Naive B cell (primary cell): ENCODE data around the gene PSMD3. TPM values are rescaled to one million over a fixed set of nuclear protein-coding genes. Genes with fewer than 3 reads are reported as not detected.
"Not testable (repeated sequence)": the region's sequence is repeated elsewhere in the genome, so short reads cannot be mapped to it uniquely, and the experiment has no call there.

Experiments
- ATAC-seq, 2 donors: fragments of 150-1000 bp; cut with Tn5 transposase; 2 replicates each; pipeline ENCODE4 v1.10.0; 2021; ENCODE audit warnings: low read depth in 2 of 2, mild to moderate bottlenecking in 2 of 2, moderate library complexity in 2 of 2
- DNase-seq: peaks from one replicate; pipeline ENCODE4 v3.0.0; 2022
- H3K27ac Mint-ChIP-seq, 6 donors: one replicate each; pipeline ENCODE4 v1.8.0; 2020 to 2022; ENCODE audit warnings: mild to moderate bottlenecking in 6 of 6, mixed read lengths in 6 of 6, moderate library complexity in 5 of 6, inconsistent platforms in 2 of 6
- H3K27me3 Mint-ChIP-seq, 3 donors: one replicate each; pipeline ENCODE4 v1.8.0; 2021 to 2022; ENCODE audit warnings: mixed read lengths in 3 of 3, mild to moderate bottlenecking in 1 of 3
- H3K36me3 Mint-ChIP-seq, 2 donors: one replicate each; pipeline ENCODE4 v1.8.0; 2020 to 2022; ENCODE audit warnings: mixed read lengths in 2 of 2, inconsistent platforms in 1 of 2, mild to moderate bottlenecking in 1 of 2
- H3K4me1 Mint-ChIP-seq, 3 donors: one replicate each; pipeline ENCODE4 v1.8.0; 2020 to 2022; ENCODE audit warnings: mixed read lengths in 3 of 3, inconsistent platforms in 1 of 3, mild to moderate bottlenecking in 1 of 3, moderate library complexity in 1 of 3
- H3K4me3 Mint-ChIP-seq, 8 donors: one replicate each; pipeline ENCODE4 v1.8.0; 2020 to 2022; ENCODE audit warnings: mild to moderate bottlenecking in 8 of 8, mixed read lengths in 8 of 8, moderate library complexity in 8 of 8, inconsistent platforms in 2 of 8
- H3K9me3 Mint-ChIP-seq, 7 donors: one replicate each; pipeline ENCODE4 v1.8.0; 2020 to 2022; ENCODE audit warnings: mixed read lengths in 7 of 7, mild to moderate bottlenecking in 5 of 7, inconsistent platforms in 2 of 7, moderate library complexity in 1 of 7
- polyA plus RNA-seq, 6 donors: library from polyadenylated mRNA; unstranded; fragments of 300-500 nt; fragmentation: Illumina TruSeq; gene quantifications; one replicate each; pipeline ENCODE4 v1.2.3, GENCODE V29; 2021; ENCODE audit warnings: low read depth in 6 of 6

PSMD3 gene
- polyA plus RNA-seq: 10 to 100 TPM; 48.1 to 62.4 (median 52.3) TPM

GRCh38 chr17:39980351-39981206, at the start of gene PSMD3:
PSMD3 (plus strand) TSS chr17:39980807; CDS start chr17:39980971, 164 bp downstream.
- Mint-ChIP-seq H3K9me3 (no peaks in the 10 kb centered on the region), H3K27ac (peak within 1 kb of the TSS; percentile 95 to 99 (median 98)), H3K36me3 (peaks cover under 1 to 3% of the 10 kb centered on the region in 2 donors), H3K4me3 (peak within 1 kb of the TSS; percentile 94 to 98 (median 96)), H3K4me1 (peaks cover 31 to 37% (median 33%) of the 10 kb centered on the region in 3 donors), H3K27me3 (peaks cover 0 to 3% (median 0%) of the 10 kb centered on the region in 3 donors)
- ATAC-seq (peak; percentile 88), DNase-seq (peak; percentile 99)

GRCh38 chr17:39933912-39934311, 46.7 kb upstream of the PSMD3 start:
- peak overlapping the region in 1 of 8 donors; percentile 31 for H3K4me3 Mint-ChIP-seq
- H3K36me3 Mint-ChIP-seq: no peaks in the 10 kb centered on the region
- no peaks in the 10 kb centered on the region for H3K9me3 Mint-ChIP-seq
- peak overlapping the region in 2 of 6 donors; percentile 61 to 70 for H3K27ac Mint-ChIP-seq
- DNase-seq (no peak), ATAC-seq (no peak)
- no peaks in the 10 kb centered on the region for H3K27me3 Mint-ChIP-seq
- H3K4me1 Mint-ChIP-seq: peaks cover 3 to 28% (median 24%) of the 10 kb centered on the region in 3 donors

DNA sequence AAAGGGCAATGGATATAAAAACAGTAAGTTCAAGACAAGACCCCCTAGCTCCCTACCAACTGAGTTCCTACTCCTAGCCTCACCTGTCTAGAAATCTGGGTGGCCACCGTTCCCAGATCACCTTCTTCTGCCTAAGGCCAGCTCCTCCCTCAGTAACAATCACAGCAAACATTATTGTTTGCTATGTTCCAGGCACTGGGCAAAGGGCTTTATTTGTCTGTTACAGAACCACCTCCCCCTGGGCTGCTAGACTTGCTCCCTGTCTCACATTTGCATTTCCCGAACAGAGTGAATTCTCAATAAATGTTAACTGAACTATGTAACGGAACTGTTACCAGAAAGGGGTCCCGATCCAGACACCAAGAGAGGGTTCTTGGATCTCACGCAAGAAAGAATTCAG, 46.3 kb upstream of the PSMD3 start:
- Mint-ChIP-seq H3K4me1 (peaks cover 7 to 33% (median 28%) of the 10 kb centered on the region in 3 donors), H3K36me3 (no peaks in the 10 kb centered on the region), H3K4me3 (peak overlapping the region in 1 of 8 donors; percentile 31), H3K9me3 (no peaks in the 10 kb centered on the region), H3K27ac (peak overlapping the region in 1 of 6 donors; percentile 70), H3K27me3 (no peaks in the 10 kb centered on the region)
- ATAC-seq: no peak
- DNase-seq: no peak

- ATAC-seq (no peak), DNase-seq (no peak)
- peaks cover 15 to 43% (median 36%) of the 10 kb centered on the region in 3 donors for H3K4me1 Mint-ChIP-seq
- H3K27me3 Mint-ChIP-seq: no peaks in the 10 kb centered on the region
- H3K27ac Mint-ChIP-seq: peak overlapping the region in 1 of 6 donors; percentile 47
- H3K9me3 Mint-ChIP-seq: no peaks in the 10 kb centered on the region
- no peak overlapping the region for H3K4me3 Mint-ChIP-seq
- H3K36me3 Mint-ChIP-seq: no peaks in the 10 kb centered on the region
These were observed 44.7 kb upstream of the PSMD3 start for GRCh38 chr17:39935909-39936308.

DNA sequence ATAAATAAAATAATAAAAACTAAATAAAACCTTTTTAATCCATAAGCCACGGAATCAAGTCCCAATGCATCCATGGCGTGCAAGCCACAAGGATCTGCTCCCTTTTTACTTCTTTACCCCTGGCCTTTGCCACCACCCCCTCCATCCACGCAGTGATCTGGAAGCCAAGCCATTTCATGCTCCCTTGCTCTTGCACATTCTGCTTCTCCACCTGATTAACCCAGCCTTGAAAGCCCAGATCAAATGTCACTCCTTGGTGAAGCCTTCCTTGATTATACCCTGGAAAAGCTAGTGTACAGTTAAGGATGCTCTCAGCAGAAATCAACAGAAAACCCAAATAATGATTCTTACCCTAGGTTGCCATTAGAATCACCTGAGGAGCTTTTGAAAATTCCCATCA, 43.2 kb upstream of the PSMD3 start:
- Mint-ChIP-seq H3K4me1 (peaks cover 23 to 48% (median 40%) of the 10 kb centered on the region in 3 donors), H3K4me3 (no peak overlapping the region), H3K36me3 (no peaks in the 10 kb centered on the region), H3K9me3 (no peaks in the 10 kb centered on the region), H3K27ac (peak overlapping the region in 1 of 6 donors; percentile 65), H3K27me3 (no peaks in the 10 kb centered on the region)
- ATAC-seq (no peak), DNase-seq (no peak)

GRCh38 chr17:39938140-39938869, 42.3 kb upstream of the PSMD3 start:
- no peak for DNase-seq
- peak; percentile 63 to 64 for ATAC-seq
- H3K27ac Mint-ChIP-seq: peak overlapping the region in 3 of 6 donors; percentile 56 to 82 (median 61)
- peak overlapping the region in 1 of 8 donors; percentile 51 for H3K4me3 Mint-ChIP-seq
- H3K36me3 Mint-ChIP-seq: no peaks in the 10 kb centered on the region
- no peaks in the 10 kb centered on the region for H3K27me3 Mint-ChIP-seq
- no peaks in the 10 kb centered on the region for H3K9me3 Mint-ChIP-seq
- H3K4me1 Mint-ChIP-seq: peaks cover 26 to 47% (median 40%) of the 10 kb centered on the region in 3 donors

- no peaks in the 10 kb centered on the region for H3K27me3 Mint-ChIP-seq
- peak overlapping the region in 4 of 6 donors; percentile 61 to 94 (median 82) for H3K27ac Mint-ChIP-seq
- DNase-seq (no peak), ATAC-seq (no peak)
- H3K4me1 Mint-ChIP-seq: peaks cover 29 to 48% (median 48%) of the 10 kb centered on the region in 3 donors
- H3K4me3 Mint-ChIP-seq: peak overlapping the region in 1 of 8 donors; percentile 57
- H3K9me3 Mint-ChIP-seq: no peaks in the 10 kb centered on the region
- no peaks in the 10 kb centered on the region for H3K36me3 Mint-ChIP-seq
These were observed 41.5 kb upstream of the PSMD3 start for GRCh38 chr17:39939106-39939505.

DNA sequence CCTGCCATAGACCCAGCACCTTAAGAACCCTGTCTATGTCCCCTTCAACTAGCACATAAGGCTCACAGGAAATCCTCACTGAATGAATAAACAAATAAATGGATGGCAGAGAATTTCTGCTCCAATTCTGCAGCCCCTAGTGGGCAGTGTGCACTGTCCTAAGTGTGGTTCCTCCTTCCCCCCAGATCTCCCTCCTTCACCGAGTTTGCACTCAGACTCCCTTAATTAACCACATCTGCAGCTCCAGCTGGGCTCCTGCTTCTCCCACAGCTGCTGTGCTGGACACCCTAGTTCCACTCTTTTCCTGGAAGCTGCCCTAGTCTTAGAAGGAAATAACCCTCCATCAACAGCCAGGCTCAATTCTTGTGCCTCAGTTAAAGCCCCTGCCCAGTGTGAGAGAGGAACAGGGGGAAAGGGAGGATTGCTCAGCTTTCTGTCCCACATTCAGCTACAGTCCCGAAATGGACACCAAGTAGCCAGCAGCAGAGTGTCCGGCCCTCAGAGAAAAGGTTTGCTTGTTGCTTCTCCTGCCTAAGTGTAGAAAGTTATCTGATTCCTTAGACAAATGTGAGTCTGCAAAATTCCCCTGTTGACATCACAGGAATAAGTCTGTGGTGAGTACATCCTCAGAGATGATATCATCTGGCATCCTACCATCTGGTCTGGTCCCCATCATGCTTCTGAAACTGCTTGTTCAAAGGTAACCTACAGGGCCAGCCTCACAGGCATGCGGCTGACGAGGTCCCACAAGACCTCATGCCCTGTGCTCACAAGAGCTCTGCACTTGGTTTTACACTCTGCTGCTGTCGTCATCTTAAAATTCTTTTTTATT, 40.8 kb upstream of the PSMD3 start:
- DNase-seq (peak; percentile 33), ATAC-seq (peak; percentile 78 to 81)
- H3K27ac Mint-ChIP-seq: peak overlapping the region in 5 of 6 donors; percentile 53 to 94 (median 87)
- peak overlapping the region in 2 of 8 donors; percentile 37 to 57 for H3K4me3 Mint-ChIP-seq
- no peaks in the 10 kb centered on the region for H3K27me3 Mint-ChIP-seq
- H3K4me1 Mint-ChIP-seq: peaks cover 31 to 48% (median 45%) of the 10 kb centered on the region in 3 donors
- no peaks in the 10 kb centered on the region for H3K9me3 Mint-ChIP-seq
- no peaks in the 10 kb centered on the region for H3K36me3 Mint-ChIP-seq

GRCh38 chr17:39943702-39944392, 36.8 kb upstream of the PSMD3 start:
- no peaks in the 10 kb centered on the region for H3K9me3 Mint-ChIP-seq
- ATAC-seq (no peak), DNase-seq (no peak)
- peak overlapping the region in 3 of 6 donors; percentile 62 to 82 (median 73) for H3K27ac Mint-ChIP-seq
- no peaks in the 10 kb centered on the region for H3K27me3 Mint-ChIP-seq
- H3K4me1 Mint-ChIP-seq: peaks cover 41 to 49% (median 45%) of the 10 kb centered on the region in 3 donors
- no peak overlapping the region for H3K4me3 Mint-ChIP-seq
- H3K36me3 Mint-ChIP-seq: no peaks in the 10 kb centered on the region

DNA sequence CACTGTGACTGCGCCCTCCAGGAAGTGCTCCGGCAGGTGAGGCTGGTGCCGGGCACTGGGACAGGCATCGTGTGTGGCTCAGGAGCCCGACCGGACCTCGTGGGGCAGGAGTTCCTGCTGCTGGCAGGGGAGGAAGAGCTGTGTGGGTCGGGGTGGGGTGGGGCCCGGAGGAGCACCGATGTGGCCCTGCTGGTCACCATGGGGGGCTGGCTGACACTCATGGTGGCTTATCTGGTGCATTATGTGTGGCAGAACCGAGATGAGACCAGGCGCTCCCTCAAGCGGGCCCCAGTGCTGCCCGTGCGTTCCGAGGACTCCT, 36.3 kb upstream of the PSMD3 start:
- Mint-ChIP-seq H3K9me3 (no peaks in the 10 kb centered on the region), H3K27ac (no peak overlapping the region), H3K36me3 (no peaks in the 10 kb centered on the region), H3K4me1 (peaks cover 38 to 46% (median 45%) of the 10 kb centered on the region in 3 donors), H3K27me3 (no peaks in the 10 kb centered on the region), H3K4me3 (no peak overlapping the region)
- no peak for DNase-seq
- ATAC-seq: no peak

DNA sequence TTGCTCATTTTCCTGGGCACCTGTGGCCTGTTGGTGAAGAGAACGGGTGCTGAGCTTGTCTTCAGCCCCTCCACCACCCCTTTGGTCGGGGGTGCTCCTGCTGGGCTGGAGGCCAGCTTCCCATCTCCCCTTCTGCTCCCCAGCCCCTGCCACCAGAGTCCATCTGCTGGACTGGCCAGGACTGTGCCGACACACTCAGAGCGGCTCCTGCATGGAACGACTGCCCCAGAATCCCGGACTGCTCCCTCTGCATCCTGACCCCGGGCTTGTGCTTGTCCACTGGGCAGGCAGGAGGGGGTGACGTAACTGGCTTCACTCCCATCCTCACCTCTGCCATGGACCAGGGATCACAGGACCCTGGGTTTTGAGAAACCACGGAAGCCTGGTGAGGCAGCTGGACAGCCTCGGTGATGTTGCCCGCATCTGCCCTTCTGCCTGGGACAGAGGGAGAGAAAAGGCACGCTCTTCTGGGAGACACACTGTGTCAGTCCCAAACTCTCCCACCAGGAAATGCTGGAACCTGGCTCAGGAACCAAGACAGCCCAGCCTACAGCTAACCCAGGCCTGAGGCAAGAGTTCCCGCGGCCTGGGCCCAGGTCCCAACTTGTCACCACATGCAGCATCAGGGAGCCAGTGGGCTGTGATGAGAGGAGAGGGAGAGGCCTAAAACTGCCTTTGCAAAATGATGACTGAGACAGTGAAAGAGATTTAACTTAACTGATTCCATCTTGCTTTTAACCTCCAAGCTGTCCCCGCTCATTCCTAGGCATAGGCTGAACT, 33.9 kb upstream of the PSMD3 start:
- H3K4me1 Mint-ChIP-seq: peaks cover 26 to 49% (median 40%) of the 10 kb centered on the region in 3 donors
- H3K27ac Mint-ChIP-seq: no peak overlapping the region
- DNase-seq: no peak

GRCh38 chr17:39948489-39948828, 32.1 kb upstream of the PSMD3 start:
- ATAC-seq: peak in 1 of 2 donors; percentile 9
- DNase-seq, H3K9me3 Mint-ChIP-seq, H3K36me3 Mint-ChIP-seq, H3K27me3 Mint-ChIP-seq: not testable (repeated sequence)
- H3K27ac Mint-ChIP-seq: peak overlapping the region in 2 of 6 donors; percentile 79 to 81
- H3K4me3 Mint-ChIP-seq: peak overlapping the region in 3 of 8 donors; percentile 12 to 42 (median 35)
- peaks cover 30 to 58% (median 37%) of the 10 kb centered on the region in 3 donors for H3K4me1 Mint-ChIP-seq

More for the DNA sequence above, 33.9 kb upstream of the PSMD3 start:
- no peak overlapping the region for H3K4me3 Mint-ChIP-seq
- no peaks in the 10 kb centered on the region for H3K9me3 Mint-ChIP-seq
- no peaks in the 10 kb centered on the region for H3K27me3 Mint-ChIP-seq
- H3K36me3 Mint-ChIP-seq: no peaks in the 10 kb centered on the region
- no peak for ATAC-seq
